ENCODE results near the gene ACTG1. TPM values are rescaled to one million over a fixed set of nuclear protein-coding genes. Genes with fewer than 3 reads are reported as not detected.

The ACTG1 gene
- total RNA-seq, 1 experiment from 2014 or later: 4,160 TPM

DNA sequence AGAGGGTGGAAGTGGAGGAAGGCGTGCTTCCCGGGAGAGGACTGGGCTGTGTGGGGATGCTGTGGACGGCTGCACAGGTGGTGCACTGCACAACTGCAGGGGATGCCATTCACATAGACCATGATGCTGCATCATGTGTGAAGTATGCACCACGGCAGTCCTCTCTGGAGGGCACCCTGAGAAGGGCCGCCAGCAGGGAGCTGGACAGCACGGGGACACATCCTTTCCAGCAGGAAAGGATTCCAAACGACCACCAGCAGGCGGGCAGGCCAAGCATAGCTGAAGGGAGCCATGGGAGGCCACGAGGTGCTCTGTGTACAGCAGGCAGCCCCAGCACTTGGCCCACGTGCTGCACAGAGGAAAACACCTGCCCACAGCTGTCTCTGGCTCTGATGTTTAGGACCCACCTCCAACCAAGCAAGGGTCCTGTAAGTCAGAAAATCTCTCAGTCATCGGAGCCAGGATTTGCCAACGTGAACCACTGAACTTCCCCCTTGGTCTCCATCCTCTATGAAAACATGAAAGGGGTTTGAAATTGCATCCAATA, 10.1 kb downstream of the ACTG1 start:
- no CpG with 5 or more reads among the region's 12 CpGs for WGBS (ENCODE audit: extremely low coverage, insufficient read length, low lambda C conversion rate)
- Histone ChIP-seq H3K4me2 (ENCODE audit: insufficient read depth, insufficient read length, low read length) (no peak overlapping the region), H3K9me3 (ENCODE audit: control insufficient read depth, low read depth, low read length) (no peaks in the 10 kb centered on the region), H3K27ac (ENCODE audit: insufficient read length, low read depth, low read length) (no peak overlapping the region), H4K5ac (ENCODE audit: insufficient read length, low read depth, low read length) (no peak overlapping the region), H3K9ac (ENCODE audit: extremely low read depth, insufficient read length, low read length) (no peak overlapping the region), H4K91ac (ENCODE audit: insufficient read length, low read depth, low read length) (no peak overlapping the region), H3K79me1 (ENCODE audit: insufficient read depth, low read depth, low read length, poor library complexity, severe bottlenecking) (no peaks in the 10 kb centered on the region), H4K20me1 (ENCODE audit: control insufficient read depth, insufficient read depth, insufficient read length) (no peaks in the 10 kb centered on the region), H2BK20ac (ENCODE audit: low read depth, low read length, poor library complexity, severe bottlenecking) (no peak overlapping the region), H3K4ac (ENCODE audit: low read depth, low read length) (no peak overlapping the region), H3K4me1 (ENCODE audit: insufficient read depth, low read length) (no peaks in the 10 kb centered on the region), H3T11ph (ENCODE audit: low read length) (no peak overlapping the region), H3K56ac (ENCODE audit: insufficient read length, low read depth, low read length) (no peak overlapping the region), H3K18ac (ENCODE audit: insufficient read length, low read depth, low read length) (no peak overlapping the region), H3K14ac (ENCODE audit: insufficient read depth, low read length) (no peak overlapping the region), H2BK5ac (ENCODE audit: insufficient read length, low read length) (no peak overlapping the region), H3K79me2 (ENCODE audit: insufficient read depth, low read length) (no peaks in the 10 kb centered on the region), H3K27me3 (ENCODE audit: insufficient read depth, low read length) (no peaks in the 10 kb centered on the region), H3K23ac (ENCODE audit: insufficient read length, low read depth, low read length) (no peak overlapping the region), H3K23me2 (ENCODE audit: insufficient read length, low read depth, low read length, poor library complexity, severe bottlenecking) (no peaks in the 10 kb centered on the region), H2AK5ac (ENCODE audit: insufficient read length, low read length) (no peak overlapping the region), H2BK15ac (ENCODE audit: low read depth, low read length) (no peak overlapping the region), H2AFZ (ENCODE audit: low read length) (no peak overlapping the region), H2BK120ac (ENCODE audit: low read depth, low read length, poor library complexity, severe bottlenecking) (no peak overlapping the region), H2BK12ac (ENCODE audit: insufficient read length, low read depth, low read length) (no peak overlapping the region), H4K8ac (replicated peaks; ENCODE audit: insufficient read length, low read depth, low read length) (no peak overlapping the region)
- H3K27me3 Mint-ChIP-seq (ENCODE audit: low read depth): peaks cover 11% of the 10 kb centered on the region
- peaks cover 0 to 7% of the 10 kb centered on the region in 2 experiments; a peak in 2 of 4 replicates for H3K4me1 Mint-ChIP-seq
- H3K4me3 Mint-ChIP-seq: no peak overlapping the region
- H3K36me3 Mint-ChIP-seq (ENCODE audit: insufficient read depth in 1 of 3, low read depth in 3 of 3): no peaks in the 10 kb centered on the region
- 0 out of 7 replicates have a peak overlapping the region, but pooled peaks of 1 of the 3 experiments have one; percentile 9 for H3K27ac Mint-ChIP-seq
- TF ChIP-seq, protein P1, sequence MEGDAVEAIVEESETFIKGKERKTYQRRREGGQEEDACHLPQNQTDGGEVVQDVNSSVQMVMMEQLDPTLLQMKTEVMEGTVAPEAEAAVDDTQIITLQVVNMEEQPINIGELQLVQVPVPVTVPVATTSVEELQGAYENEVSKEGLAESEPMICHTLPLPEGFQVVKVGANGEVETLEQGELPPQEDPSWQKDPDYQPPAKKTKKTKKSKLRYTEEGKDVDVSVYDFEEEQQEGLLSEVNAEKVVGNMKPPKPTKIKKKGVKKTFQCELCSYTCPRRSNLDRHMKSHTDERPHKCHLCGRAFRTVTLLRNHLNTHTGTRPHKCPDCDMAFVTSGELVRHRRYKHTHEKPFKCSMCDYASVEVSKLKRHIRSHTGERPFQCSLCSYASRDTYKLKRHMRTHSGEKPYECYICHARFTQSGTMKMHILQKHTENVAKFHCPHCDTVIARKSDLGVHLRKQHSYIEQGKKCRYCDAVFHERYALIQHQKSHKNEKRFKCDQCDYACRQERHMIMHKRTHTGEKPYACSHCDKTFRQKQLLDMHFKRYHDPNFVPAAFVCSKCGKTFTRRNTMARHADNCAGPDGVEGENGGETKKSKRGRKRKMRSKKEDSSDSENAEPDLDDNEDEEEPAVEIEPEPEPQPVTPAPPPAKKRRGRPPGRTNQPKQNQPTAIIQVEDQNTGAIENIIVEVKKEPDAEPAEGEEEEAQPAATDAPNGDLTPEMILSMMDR (conservative IDR thresholded peaks at IDR 0.05): no peak
- DNase-seq: peak; percentile 37
- no peaks in the 10 kb centered on the region; a peak in 1 of 5 replicates for H3K9me3 Mint-ChIP-seq

Measured in H9 (cell line).